ENCODE measurements around the gene IL6. TPM values are rescaled to one million over a fixed set of nuclear protein-coding genes. Genes with fewer than 3 reads are reported as not detected.

IL6 gene
- total RNA-seq, 4 donors from 2014 or later: 17.7 to 381 (median 111) TPM

GRCh38 chr7:22731766-22732165 lies 4.8 kb downstream of the IL6 start:
- no peak for TF ChIP-seq CTCF (IDR thresholded peaks at IDR 0.05)
- no peak for ATAC-seq (ENCODE audit: low FRiP score)

GRCh38 chr7:22732556-22733126 lies 5.6 kb downstream of the IL6 start:
- peak; percentile 53 for ATAC-seq (ENCODE audit: low FRiP score)
- no peak for DNase-seq (ENCODE audit: low spot score)
- TF ChIP-seq CTCF (IDR thresholded peaks at IDR 0.05): no peak

More at GRCh38 chr7:22731766-22732165, 4.8 kb downstream of the IL6 start:
- DNase-seq (ENCODE audit: low spot score): no peak

- TF ChIP-seq CTCF (IDR thresholded peaks at IDR 0.05): no peak
- DNase-seq (ENCODE audit: low spot score) (no peak), ATAC-seq (ENCODE audit: low FRiP score) (no peak)
Measured at GRCh38 chr7:22733761-22734160, 6.8 kb downstream of the IL6 start.

- ATAC-seq (ENCODE audit: low FRiP score) (no peak), DNase-seq (ENCODE audit: low spot score) (no peak)
- TF ChIP-seq CTCF (IDR thresholded peaks at IDR 0.05): no peak
Measured at GRCh38 chr7:22743014-22743413, 16.0 kb downstream of the IL6 start.

- no peak for DNase-seq (ENCODE audit: low spot score)
- no peak for TF ChIP-seq CTCF (IDR thresholded peaks at IDR 0.05)
- ATAC-seq (ENCODE audit: low FRiP score): no peak
Measured at GRCh38 chr7:22751341-22751740, 24.3 kb downstream of the IL6 start.

GRCh38 chr7:22757338-22757994 lies 30.5 kb downstream of the IL6 start:
- ATAC-seq (ENCODE audit: low FRiP score) (no peak), DNase-seq (ENCODE audit: low spot score) (no peak)
- TF ChIP-seq CTCF (IDR thresholded peaks at IDR 0.05): no peak

- TF ChIP-seq CTCF (IDR thresholded peaks at IDR 0.05): no peak
- DNase-seq (ENCODE audit: low spot score) (no peak), ATAC-seq (ENCODE audit: low FRiP score) (no peak)
Measured at GRCh38 chr7:22758576-22758975, 31.6 kb downstream of the IL6 start.

Data from omental fat pad (tissue), 4 donors.